22Rv1 (cell line): ENCODE measurements around the gene SHOC1.
"Not testable (repeated sequence)": the region's sequence is repeated elsewhere in the genome, so short reads cannot be mapped to it uniquely, and the experiment has no call there.

Experiments used
- H3K27ac ChIP-seq: fragments of 450-650 bp; 2 replicates; pipeline ENCODE4 v1.5.1; 2017
- CTCF ChIP-seq: fragments of 450-650 bp; IDR thresholded peaks from 2 replicates; pipeline ENCODE4 v1.5.1; 2017; ENCODE audit warnings: mild to moderate bottlenecking
- ZFX ChIP-seq: fragments of 450-650 bp; IDR thresholded peaks from 2 replicates; pipeline ENCODE4 v1.6.1; 2017; ENCODE audit warnings: antibody characterized with exemption, borderline replicate concordance

SHOC1 gene

GRCh38 chr9:111815285-111816070 is 20.7 kb upstream of the SHOC1 start:
- H3K27ac ChIP-seq = no peak overlapping the region
- TF ChIP-seq CTCF (no peak), ZFX (no peak)

GRCh38 chr9:111812337-111812736 is 17.6 kb upstream of the SHOC1 start:
- no peak overlapping the region for H3K27ac ChIP-seq
- no peak for TF ChIP-seq ZFX
- no peak for TF ChIP-seq CTCF

- TF ChIP-seq CTCF (no peak), ZFX (no peak)
- H3K27ac ChIP-seq = no peak overlapping the region
Measured at GRCh38 chr9:111810908-111811307, 16.2 kb upstream of the SHOC1 start.

GRCh38 chr9:111810415-111810814 is 15.7 kb upstream of the SHOC1 start:
- not testable (repeated sequence) for H3K27ac ChIP-seq

GRCh38 chr9:111807197-111807596 is 12.5 kb upstream of the SHOC1 start:
- no peak overlapping the region for H3K27ac ChIP-seq
- TF ChIP-seq CTCF = no peak
- TF ChIP-seq ZFX = no peak

GRCh38 chr9:111806259-111806658 is 11.5 kb upstream of the SHOC1 start:
- H3K27ac ChIP-seq = no peak overlapping the region
- no peak for TF ChIP-seq CTCF
- no peak for TF ChIP-seq ZFX

- no peak overlapping the region; the same call in 1 of the 2 replicates for H3K27ac ChIP-seq
- TF ChIP-seq CTCF (no peak), ZFX (no peak)
Measured at GRCh38 chr9:111805830-111806241, 11.1 kb upstream of the SHOC1 start.

GRCh38 chr9:111805262-111805661 is 10.5 kb upstream of the SHOC1 start:
- TF ChIP-seq CTCF = no peak
- TF ChIP-seq ZFX = no peak
- no peak overlapping the region for H3K27ac ChIP-seq
